Measurements from ENCODE around the gene ENTPD7. TPM values are rescaled to one million over a fixed set of nuclear protein-coding genes. Genes with fewer than 3 reads are reported as not detected.
A peak's percentile ranks its signal among the peaks of the same experiment; 100 is the strongest.

Gene ENTPD7
- total and polyA plus RNA-seq, 9 of the 15 experiments (the other 6 are each of a cell fraction or from before 2014, with no cell fraction given): 1.4 to 13.9 (median 8.5) TPM

- H4K20me1 ChIP-seq (replicated peaks; ENCODE audit: control insufficient read depth, insufficient read depth, low read length): no peaks in the 10 kb centered on the region
- DNase-seq (ENCODE audit: extremely low read depth in 1 of 4, low spot score in 3 of 4) (peak in 1 of 4 experiments; percentile 7), FAIRE-seq (peak; percentile 83), ATAC-seq (no peak)
- H3K36me3 ChIP-seq (ENCODE audit: control insufficient read depth, insufficient read depth, low read length): peaks cover 27% of the 10 kb centered on the region; the same call in 2 of the 3 replicates
- TF ChIP-seq ZNF431 (CRISPR knock-in tag; IDR thresholded peaks at IDR 0.05) (0 out of 2 replicates have a peak, but pooled peaks have one; percentile 25), PKNOX1 (IDR thresholded peaks at IDR 0.05) (peak; percentile 71), MEIS2 (IDR thresholded peaks at IDR 0.05; ENCODE audit: partially characterized antibody) (peak; percentile 63), HMBOX1 (IDR thresholded peaks at IDR 0.05) (peak; percentile 12; the same call in 1 of the 2 replicates), DIDO1 (tag; IDR thresholded peaks at IDR 0.05; ENCODE audit: low read depth) (no peak)
- TF ChIP-seq, protein P1, sequence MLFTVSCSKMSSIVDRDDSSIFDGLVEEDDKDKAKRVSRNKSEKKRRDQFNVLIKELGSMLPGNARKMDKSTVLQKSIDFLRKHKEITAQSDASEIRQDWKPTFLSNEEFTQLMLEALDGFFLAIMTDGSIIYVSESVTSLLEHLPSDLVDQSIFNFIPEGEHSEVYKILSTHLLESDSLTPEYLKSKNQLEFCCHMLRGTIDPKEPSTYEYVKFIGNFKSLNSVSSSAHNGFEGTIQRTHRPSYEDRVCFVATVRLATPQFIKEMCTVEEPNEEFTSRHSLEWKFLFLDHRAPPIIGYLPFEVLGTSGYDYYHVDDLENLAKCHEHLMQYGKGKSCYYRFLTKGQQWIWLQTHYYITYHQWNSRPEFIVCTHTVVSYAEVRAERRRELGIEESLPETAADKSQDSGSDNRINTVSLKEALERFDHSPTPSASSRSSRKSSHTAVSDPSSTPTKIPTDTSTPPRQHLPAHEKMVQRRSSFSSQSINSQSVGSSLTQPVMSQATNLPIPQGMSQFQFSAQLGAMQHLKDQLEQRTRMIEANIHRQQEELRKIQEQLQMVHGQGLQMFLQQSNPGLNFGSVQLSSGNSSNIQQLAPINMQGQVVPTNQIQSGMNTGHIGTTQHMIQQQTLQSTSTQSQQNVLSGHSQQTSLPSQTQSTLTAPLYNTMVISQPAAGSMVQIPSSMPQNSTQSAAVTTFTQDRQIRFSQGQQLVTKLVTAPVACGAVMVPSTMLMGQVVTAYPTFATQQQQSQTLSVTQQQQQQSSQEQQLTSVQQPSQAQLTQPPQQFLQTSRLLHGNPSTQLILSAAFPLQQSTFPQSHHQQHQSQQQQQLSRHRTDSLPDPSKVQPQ (CRISPR knock-in tag; IDR thresholded peaks at IDR 0.05; ENCODE audit: borderline replicate concordance): no peak
- TF ChIP-seq, protein P2, sequence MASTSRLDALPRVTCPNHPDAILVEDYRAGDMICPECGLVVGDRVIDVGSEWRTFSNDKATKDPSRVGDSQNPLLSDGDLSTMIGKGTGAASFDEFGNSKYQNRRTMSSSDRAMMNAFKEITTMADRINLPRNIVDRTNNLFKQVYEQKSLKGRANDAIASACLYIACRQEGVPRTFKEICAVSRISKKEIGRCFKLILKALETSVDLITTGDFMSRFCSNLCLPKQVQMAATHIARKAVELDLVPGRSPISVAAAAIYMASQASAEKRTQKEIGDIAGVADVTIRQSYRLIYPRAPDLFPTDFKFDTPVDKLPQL (IDR thresholded peaks at IDR 0.05; ENCODE audit: extremely low read depth, insufficient read length): no peak
- TF ChIP-seq, protein P3, sequence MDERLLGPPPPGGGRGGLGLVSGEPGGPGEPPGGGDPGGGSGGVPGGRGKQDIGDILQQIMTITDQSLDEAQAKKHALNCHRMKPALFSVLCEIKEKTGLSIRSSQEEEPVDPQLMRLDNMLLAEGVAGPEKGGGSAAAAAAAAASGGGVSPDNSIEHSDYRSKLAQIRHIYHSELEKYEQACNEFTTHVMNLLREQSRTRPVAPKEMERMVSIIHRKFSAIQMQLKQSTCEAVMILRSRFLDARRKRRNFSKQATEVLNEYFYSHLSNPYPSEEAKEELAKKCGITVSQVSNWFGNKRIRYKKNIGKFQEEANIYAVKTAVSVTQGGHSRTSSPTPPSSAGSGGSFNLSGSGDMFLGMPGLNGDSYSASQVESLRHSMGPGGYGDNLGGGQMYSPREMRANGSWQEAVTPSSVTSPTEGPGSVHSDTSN (CRISPR knock-in tag; IDR thresholded peaks at IDR 0.05; ENCODE audit: low read depth): no peak
- TF ChIP-seq, protein P3 (tag; conservative IDR thresholded peaks at IDR 0.05; ENCODE audit: low read depth): peak; percentile 81
- H3K9ac ChIP-seq (ENCODE audit: insufficient read depth in 1 of 2, low read depth in 2 of 2, low read length in 2 of 2): peak overlapping the region; percentile 83 to 98
- intact Hi-C loops (cut with micrococcal nuclease) (no loop called here), in situ Hi-C loops (cut with MboI) (loop anchor here (5.0 kb wide), 1 partner anchor 93 kb away; no protein-coding TSS in a partner anchor)
- H3K4me2 ChIP-seq (ENCODE audit: insufficient read depth, low read length): peak overlapping the region; percentile 88
- H3K27me3 ChIP-seq (ENCODE audit: control insufficient read depth in 2 of 2, insufficient read depth in 2 of 2, low read length in 2 of 2): no peaks in the 10 kb centered on the region
- ChIA-PET POLR2A (interaction anchor here (0.6 to 3.9 kb wide), 6 partner anchors 9 to 558 kb away, joined by 3 to 17 read pairs (median 5); partner anchors contain the start of genes COX15, CUTC, ENTPD7 and GOT1), CTCF (ENCODE audit: low intra/inter-chr PET ratio) (no interaction called here)
- H3K9me1 ChIP-seq (ENCODE audit: control insufficient read depth, insufficient read depth, low read length): no peaks in the 10 kb centered on the region
- H2AFZ ChIP-seq (ENCODE audit: low read depth, low read length): 0 out of 2 replicates have a peak overlapping the region, but pooled peaks have one; percentile 32
- no TSS peak for BruUV-seq (replicated peaks)
- peaks cover 44% of the 10 kb centered on the region for H3K79me2 ChIP-seq (ENCODE audit: control insufficient read depth, insufficient read depth, low read length)
- peaks cover 12 to 24% of the 10 kb centered on the region in 2 experiments; a peak in 4 of 5 replicates for H3K4me1 ChIP-seq (replicated peaks in 1 of 2; ENCODE audit: control insufficient read depth in 2 of 2, insufficient read depth in 2 of 2, low read length in 2 of 2)
- 2% methylated on average over 9 of the region's 9 CpGs for WGBS (ENCODE audit: insufficient coverage, low coverage, missing lambda C conversion rate)
- H3K4me3 ChIP-seq: peak overlapping the region; percentile 80
- peak overlapping the region; percentile 99 for H3K27ac ChIP-seq (ENCODE audit: extremely low read depth, low read depth, low read length)
- H3K9me3 ChIP-seq (replicated peaks; ENCODE audit: control insufficient read depth, insufficient read depth, low read depth, low read length): no peaks in the 10 kb centered on the region
Measured at GRCh38 chr10:99619090-99619800, 40.1 kb upstream of the ENTPD7 start.
